Measurements from ENCODE around the gene PRTFDC1.
"Not testable (repeated sequence)": the region's sequence is repeated elsewhere in the genome, so short reads cannot be mapped to it uniquely, and the experiment has no call there.

The PRTFDC1 gene

DNA sequence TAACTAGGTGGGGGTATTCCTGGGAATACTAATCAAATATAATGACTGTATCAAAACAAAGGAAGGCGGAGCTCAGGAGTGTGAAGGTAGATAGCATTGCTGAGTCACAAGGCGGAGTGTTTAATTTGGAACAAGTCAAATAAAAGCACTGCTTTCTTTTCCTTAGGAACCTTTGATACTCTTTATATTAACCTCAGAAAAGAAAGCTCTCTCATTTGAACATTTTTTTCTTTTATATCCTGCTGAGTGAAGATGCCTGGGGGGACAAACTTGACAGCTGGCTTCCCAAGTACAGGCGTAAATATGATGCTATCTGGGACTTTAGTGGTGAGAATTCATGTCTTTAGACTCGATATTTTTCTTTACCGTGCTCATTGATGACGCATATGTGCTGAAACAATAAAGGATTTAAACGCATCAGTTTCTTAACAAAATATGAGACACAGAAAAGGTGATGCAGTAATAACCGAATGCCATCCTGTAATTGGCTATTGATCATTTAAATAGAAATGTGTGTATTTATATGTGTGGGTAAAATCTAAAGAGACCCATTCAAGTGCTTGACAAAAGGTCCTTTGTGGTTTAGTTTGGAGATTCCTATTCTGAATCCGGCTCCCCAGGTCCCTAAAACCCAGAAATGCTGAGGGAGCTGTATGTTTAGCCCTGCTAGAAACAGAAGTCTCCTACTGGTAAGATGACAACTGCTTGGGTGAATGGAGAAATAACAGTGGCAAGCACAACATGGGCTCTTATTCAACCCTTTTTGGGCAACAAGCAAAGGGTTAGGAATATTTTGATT, 102.7 kb downstream of the PRTFDC1 start:
- in situ Hi-C loops (cut with MboI; ENCODE audit: low sequenced_read_pairs), result no loop called here

DNA sequence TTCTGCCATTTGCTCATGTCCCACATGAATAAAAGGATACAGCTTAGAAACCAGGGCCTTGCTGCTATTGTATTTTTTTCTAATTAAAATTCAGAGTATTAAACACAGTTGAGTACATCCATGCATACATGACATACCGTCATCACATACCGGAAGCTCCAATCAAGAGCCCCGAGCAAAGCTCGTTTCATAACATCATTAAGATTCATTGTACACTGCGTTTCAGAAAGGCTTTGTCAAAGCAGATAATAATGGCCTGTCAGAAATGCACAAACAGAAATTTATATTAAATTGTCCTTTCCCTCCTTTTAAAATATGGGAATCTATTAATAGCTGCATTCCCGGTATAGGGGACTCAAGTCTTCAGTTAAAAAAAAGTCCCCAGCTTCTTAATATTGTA, 103.4 kb downstream of the PRTFDC1 start:
- in situ Hi-C loops (cut with MboI; ENCODE audit: low sequenced_read_pairs), result no loop called here

DNA sequence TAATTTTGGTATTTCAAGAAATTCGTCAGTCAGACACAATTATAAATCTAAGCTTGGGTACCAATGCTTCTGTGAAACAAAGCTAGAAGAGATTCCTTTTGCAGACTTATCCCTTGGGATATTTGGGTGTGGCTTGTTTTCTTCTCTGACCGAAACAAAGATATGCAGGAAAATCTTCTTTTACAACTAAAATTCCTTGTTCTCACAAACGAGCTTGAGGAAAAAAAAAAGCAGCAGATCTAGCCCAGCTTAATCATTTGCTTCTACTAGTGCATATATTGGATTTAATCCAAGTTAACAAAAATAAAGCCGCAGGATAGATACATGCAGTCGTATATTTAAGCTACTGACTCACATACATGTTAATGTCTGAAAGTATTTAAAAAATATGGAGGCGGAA, 104.2 kb downstream of the PRTFDC1 start:
- in situ Hi-C loops (cut with MboI; ENCODE audit: low sequenced_read_pairs), result no loop called here

DNA sequence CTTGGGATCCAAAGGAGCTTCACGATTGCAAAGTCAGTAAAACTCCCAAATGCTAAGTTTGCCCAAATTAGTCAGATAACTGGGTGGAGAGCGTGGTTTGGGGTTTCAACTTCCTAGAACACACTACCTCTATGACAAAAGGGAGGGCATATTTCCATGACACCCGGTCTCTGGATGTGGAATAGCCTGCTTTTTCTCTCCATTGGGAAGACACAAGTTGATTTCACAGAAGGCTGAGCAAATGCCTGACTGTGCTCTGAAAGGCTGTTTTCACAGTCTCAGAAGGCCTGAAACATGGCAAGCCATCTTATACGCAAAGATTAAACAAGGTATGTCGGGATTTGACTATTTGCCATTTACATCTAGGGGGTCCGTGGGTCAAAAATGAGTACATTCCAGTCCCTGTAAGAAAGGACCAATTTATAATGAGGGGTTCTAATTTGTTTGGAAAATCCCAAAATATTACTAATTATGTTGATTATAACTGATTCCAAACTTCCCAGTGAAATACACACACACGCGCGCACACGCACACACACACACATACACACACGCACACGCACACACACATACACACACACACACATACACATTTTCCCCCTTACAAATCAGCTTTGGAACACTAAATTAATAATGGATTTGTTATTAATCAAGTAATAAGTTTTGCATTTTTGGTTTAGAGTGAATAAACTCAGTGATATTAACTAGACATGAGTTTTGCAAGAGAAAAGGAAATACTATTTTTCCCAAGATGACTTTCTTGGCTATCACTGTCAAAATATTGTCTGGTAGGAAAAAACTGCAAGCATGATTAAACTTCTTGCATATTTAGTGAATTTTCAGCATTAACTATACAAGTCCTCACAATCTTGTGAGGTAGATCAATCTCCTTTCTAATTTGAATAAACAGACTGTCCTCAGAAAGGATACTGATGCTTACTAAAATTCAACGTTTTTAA, 105.0 kb downstream of the PRTFDC1 start:
- in situ Hi-C loops (cut with MboI; ENCODE audit: low sequenced_read_pairs), result no loop called here

DNA sequence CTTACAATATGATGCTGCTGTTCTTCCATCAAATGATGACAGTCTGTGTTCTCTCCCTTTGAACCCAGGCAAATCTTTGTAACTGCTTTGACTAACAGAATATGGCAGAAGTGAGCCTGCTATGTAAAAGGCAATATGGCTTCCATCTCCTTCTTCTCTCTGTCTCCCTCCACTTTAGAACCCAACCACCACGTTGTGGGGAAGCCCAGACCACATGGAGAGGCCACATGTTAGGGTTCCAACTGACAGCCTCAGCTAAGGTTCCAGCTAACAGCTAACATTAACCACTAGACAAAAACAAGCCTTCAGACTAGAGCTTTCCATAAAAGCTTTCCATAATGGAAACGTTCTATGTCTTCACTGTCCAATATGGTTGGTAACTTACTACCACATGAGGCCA, 107.7 kb downstream of the PRTFDC1 start:
- in situ Hi-C loops (cut with MboI; ENCODE audit: low sequenced_read_pairs), result no loop called here

DNA sequence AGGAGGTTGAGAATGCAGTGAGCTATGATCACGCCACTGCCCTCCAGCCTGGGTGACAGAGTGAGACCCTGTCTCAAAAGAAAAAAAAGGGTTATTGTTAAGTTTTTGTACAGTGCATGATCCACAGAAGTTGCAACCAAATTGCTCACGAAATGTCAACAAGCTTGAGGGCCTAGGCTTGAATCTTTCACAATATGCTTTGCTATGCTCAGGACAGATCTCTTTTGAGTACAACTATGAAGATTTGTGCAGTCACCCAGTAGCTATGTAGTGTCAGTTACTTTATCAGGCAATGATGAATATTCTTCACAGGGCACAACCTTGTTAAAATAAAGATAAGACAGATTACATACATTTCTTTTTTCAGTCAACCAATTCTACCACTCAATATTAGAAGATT, 109.2 kb downstream of the PRTFDC1 start:
- in situ Hi-C loops (cut with MboI; ENCODE audit: low sequenced_read_pairs), result no loop called here

DNA sequence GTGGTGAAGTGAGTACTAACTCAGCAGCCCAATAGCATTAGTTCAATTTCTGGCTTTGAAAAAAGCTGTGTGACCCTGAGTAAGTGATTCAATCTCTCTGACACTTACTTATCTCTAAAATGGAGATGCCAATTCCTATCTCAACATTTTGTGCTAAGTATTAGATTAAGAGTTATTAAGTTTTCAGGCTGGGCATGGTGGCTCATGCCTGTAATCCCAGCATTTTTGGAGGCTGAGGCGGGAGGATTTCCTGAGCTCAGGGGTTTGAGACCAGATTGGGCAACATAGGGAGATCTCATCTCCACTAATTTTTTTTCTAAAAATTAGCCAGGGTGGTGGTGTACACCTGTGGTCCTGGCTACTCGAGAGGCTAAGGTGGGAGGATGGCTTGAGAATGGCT, 109.5 kb downstream of the PRTFDC1 start:
- in situ Hi-C loops (cut with MboI; ENCODE audit: low sequenced_read_pairs), result no loop called here

DNA sequence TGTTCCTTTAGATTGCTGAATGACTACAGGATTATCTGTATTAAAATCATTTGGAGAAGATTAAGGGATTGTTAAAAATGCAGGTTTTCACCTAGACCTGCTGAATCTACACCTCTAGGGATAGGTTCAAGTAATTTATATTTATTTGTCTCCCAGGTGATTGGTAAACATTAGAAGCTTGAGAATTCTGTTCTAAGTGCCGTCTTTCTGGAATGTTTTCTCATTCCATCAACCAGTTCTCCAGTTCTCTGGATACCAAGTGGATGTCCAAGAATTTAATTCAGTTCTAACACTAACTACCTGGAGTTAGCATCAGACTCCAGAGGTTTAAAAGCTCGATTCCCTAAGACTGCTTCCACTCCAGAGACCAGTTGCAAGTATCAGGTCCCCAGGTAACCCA, 110.9 kb downstream of the PRTFDC1 start:
- in situ Hi-C loops (cut with MboI; ENCODE audit: low sequenced_read_pairs), result no loop called here

DNA sequence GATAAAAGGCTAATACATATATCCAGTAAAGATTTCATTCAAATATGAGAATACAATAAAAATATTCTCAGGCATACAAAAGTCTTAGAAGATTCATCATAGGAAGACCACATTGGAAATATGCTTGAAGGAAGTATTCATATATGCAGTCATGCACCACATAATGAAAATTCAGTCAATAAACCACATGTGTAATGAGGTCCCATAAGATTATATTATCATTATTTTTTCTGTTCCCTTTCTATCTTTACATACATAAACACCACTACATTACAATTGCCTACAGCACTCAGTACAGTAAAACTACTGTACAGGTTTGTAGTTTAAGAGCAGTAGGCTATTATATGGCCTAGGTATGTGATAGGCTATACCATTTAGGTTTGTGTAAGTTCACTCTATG, 111.6 kb downstream of the PRTFDC1 start:
- in situ Hi-C loops (cut with MboI; ENCODE audit: low sequenced_read_pairs), result no loop called here

DNA sequence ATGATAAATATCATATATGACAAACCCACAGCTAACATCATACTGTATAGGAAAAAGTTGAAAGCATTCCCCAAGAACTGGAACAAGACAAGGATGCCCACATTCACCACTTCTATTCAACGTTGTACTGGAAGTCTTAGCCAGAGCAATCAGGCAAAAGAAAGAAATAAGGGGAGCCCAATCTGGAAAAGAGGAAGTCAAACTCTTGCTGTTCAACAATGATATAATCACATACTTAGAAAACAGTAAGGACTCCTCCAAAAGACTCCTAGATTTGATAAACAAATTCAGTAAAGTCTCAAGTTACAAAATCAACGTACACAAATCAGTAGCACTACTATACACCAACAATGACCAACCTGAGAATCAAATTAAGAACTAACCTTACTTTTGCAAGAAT, 114.6 kb downstream of the PRTFDC1 start:
- in situ Hi-C loops (cut with MboI; ENCODE audit: low sequenced_read_pairs), result not testable (repeated sequence)

DNA sequence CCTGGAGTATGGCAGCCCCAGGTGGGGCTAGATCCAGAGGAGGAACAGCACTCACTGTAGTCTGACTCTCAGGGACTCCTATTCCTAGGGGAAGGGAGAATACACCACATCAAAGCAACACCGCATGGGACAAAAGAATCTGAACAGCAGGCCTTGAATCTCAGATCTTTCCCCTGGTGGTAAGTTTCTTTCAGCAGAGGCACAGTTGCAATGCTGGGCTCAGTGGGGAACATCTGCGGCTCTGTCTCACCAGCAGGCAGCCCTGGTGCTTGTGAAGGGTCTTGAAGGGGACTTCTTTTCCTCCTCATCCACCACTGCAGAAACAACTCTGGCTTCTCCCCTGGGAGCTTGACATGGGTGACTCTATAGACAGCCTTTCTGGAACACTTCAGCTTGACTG, 117.5 kb downstream of the PRTFDC1 start:
- in situ Hi-C loops (cut with MboI; ENCODE audit: low sequenced_read_pairs), result no loop called here

DNA sequence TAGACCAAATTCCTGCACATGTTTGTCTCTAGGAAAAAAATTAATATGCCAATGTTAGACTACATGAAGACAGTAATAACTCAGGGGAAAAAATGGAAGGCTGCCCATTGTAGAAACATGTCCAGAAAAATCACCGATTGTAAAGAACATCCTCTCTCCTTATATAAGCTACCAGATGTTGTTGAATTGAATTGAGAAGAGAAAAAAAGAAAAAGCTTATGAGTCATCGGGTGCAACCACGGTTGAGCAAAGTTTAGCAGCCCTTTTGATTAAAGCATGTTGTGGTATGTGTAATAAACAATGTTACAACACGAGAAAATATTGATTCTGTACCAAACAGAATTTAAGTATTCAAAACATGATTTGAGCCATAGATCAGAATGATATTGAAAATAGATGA, 126.4 kb downstream of the PRTFDC1 start:
- in situ Hi-C loops (cut with MboI; ENCODE audit: low sequenced_read_pairs), result no loop called here

DNA sequence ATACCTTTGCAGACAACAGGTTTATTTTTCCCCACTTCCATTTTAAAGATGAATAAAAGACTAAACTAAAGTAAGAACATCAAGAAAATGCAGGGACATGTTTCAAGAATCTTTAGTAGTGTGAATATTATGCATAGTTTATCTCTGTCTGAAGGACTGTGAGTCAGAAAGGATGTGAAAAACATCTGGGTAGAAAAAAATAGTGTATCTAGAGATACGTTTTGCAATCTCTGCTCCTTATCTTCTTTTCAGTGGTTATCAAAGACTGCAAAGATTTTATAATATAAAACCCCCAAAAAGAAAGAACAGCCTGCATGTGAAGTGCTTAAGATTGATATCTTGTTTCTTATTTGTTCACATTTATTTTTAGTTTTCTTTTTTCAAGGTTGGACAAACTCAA, 126.9 kb downstream of the PRTFDC1 start:
- in situ Hi-C loops (cut with MboI; ENCODE audit: low sequenced_read_pairs), result no loop called here

DNA sequence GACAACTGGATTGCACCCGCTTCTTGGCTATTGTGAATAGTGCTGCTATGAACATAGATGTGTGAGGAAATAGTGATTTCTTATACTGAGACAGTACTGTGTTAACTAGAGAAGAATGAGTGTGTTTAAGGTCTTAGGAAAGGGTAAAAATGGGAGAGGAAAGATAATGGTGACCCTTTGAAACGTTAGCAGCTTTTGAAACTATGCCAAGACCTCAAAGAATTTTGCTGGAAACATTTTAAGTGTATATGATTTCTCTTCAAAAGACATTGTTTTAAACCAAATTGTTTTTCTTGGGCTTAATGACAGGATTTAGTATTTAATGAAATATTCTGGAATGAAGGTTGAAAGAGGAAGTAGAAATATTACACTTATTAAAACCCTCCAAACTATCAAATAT, 127.9 kb downstream of the PRTFDC1 start:
- in situ Hi-C loops (cut with MboI; ENCODE audit: low sequenced_read_pairs), result no loop called here

DNA sequence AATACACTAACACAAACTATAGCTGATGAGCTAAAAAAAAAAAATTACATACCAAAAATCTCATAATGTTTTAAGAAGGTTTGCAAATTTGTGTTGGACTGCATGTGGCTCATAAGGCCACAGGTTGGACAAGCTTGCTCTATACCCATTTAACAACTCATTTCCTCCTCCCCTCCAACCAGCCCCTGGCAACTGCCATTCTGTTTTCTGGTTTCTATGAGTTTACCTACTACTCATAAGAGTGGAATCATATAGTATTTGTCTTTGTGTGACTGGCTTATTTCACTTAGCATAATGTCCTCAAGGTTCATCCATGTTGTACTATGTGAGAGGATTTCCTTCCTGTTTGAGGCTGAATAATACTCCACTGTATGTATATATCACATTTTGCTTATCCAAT, 128.3 kb downstream of the PRTFDC1 start:
- in situ Hi-C loops (cut with MboI; ENCODE audit: low sequenced_read_pairs), result no loop called here

DNA sequence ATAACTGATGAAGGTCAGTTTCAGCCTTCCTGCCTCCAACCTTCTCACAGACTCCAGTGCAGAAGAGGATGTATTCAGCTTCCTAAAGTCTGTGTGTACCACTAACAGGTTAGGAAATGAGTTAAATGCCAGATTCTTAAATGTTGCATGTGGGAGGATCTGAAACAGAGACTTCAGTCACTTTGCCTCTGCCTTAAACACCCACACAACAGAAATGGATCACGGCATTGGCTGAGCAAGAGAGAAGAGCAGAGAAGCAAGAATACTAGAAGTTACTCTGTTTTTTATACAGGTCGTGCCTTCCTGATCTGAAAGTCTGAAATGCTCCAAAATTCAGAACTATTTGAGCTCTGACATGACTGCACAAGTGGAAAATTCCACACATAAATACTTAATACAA, 129.8 kb downstream of the PRTFDC1 start:
- in situ Hi-C loops (cut with MboI; ENCODE audit: low sequenced_read_pairs), result no loop called here

DNA sequence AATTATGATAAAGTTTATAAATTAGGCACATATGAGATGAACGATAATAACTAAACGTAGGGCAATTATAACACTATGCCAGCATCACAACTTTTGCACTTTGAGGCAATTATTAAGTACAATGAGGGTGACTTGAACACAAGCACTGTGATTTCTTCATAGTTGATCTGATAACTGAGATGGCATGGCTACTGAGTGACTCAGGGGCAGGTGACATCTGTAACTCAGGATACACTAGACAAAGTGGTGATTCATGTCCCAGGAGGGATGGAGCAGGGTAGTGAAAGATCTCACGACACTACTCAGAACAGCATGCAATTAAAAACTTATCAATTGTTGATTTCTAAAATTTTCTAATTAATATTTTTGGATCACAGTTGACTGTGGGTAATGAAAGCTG, 130.4 kb downstream of the PRTFDC1 start:
- in situ Hi-C loops (cut with MboI; ENCODE audit: low sequenced_read_pairs), result no loop called here

DNA sequence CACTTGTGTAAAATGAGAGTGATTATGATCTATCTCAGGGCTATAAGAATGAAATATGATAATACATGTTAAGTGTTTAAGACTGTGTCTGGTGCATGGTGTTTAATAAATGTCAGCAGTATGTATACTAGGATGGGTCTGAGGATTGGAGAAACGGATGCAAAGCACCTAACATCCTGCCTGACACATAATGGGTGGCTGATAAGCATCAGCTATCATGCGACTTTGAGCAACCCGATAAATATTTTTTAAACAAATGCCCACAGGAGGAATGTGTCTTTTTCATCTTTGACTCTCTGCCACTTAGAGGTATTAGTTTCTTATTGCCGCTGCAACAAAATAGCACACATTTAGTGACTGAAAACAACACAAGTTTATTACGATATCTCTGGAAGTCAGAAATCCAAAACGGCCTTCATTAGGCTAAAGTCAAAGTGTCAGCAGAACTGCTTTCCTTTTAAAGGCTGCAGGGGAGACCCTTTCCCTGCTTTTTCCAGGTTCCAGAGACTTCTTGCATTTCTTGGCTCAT, 135.5 kb downstream of the PRTFDC1 start:
- in situ Hi-C loops (cut with MboI; ENCODE audit: low sequenced_read_pairs), result no loop called here

DNA sequence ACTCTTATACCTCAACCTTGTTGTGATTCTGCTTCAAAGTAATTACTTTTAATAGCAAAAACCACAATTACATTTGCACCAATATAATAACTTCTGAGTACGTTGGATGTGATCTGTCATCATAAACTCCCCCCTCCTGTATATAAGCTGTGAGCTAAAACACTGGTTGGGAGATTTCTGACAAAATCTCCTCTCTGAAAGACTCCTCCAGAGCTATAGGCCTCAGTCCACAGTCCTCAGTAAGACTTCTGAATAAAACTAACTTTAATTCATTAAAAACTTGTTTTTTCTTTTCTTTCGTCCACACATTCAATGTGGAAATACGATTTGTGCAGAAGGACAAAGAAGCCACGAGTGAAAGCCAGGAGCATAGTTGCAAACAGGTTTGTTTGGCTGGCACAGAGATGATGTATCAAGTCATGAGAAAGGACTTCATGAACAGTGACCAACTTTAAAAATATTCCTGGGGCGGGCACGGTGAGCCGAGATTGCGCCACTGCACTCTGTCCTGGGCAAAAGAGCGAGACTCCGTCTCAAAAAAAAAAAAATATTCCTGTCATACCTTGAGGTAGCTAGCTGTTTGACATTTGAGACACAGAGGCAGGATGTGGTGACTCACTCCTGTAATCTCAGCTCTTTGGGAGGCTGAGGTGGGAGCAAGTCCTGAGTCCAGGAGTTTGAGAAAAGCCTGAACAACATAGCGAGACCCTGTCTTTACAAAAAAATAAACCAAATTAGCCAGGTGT, 137.7 kb downstream of the PRTFDC1 start:
- in situ Hi-C loops (cut with MboI; ENCODE audit: low sequenced_read_pairs), result no loop called here

DNA sequence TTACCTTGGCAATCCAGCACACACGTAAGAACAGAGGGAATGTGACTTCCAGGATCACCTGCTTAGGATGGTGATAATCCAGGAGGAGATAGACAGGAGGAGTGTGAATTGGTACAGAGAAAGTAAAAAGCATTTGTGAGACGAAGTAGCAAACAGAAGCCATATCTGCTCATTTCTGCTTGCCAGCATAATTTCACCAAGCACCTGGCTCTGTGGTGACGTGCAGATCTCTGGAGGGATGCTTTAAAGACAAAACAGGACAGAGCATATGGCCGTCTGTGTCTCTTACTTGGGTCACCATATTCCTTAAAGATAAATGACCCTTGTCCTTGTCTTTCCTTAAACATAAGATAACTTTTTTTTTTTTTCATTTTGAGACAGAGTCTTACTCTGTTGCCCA, 138.6 kb downstream of the PRTFDC1 start:
- in situ Hi-C loops (cut with MboI; ENCODE audit: low sequenced_read_pairs), result no loop called here

DNA sequence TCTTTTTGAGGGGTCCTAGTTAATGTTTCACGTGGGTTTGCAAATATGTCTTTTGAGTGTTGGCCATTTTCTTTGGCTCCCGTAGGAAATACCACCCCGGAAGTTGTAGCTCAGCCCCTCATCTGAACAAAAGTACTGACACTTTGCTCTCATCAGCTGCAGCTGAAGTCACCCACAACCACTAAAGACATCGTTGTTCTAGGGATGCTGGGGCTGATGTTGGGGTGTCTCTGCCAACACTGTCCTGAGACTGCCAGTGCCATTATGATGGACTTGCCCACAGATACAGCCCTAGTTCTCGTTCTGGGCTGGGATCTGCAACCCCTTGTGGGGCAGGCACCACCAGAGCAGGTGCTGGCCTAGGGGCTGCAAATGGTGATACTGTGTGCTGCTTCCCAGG, 146.1 kb downstream of the PRTFDC1 start:
- in situ Hi-C loops (cut with MboI; ENCODE audit: low sequenced_read_pairs), result no loop called here
